ENCODE measurements around the gene TUBE1.
"Not testable (repeated sequence)": the region's sequence is repeated elsewhere in the genome, so short reads cannot be mapped to it uniquely, and the experiment has no call there.

Gene TUBE1

GRCh38 chr6:112087136-112087911 is at the start of gene TUBE1, which contains the start of gene FAM229B:
Gene TUBE1 (minus strand): TSS chr6:112087482. CDS start chr6:112087434, 48 bp downstream.
Gene FAM229B (plus strand): TSS chr6:112087591. CDS start chr6:112099284, 11,693 bp downstream.
- DNase-seq (ENCODE audit: low spot score): peak; percentile 93

- DNase-seq (ENCODE audit: low spot score): no peak
These were observed 43.6 kb upstream of the TUBE1 start for GRCh38 chr6:112130878-112131277.

GRCh38 chr6:112128208-112128607 is 40.9 kb upstream of the TUBE1 start:
- DNase-seq (ENCODE audit: low spot score): no peak

GRCh38 chr6:112123982-112124381 is 36.7 kb upstream of the TUBE1 start:
- DNase-seq (ENCODE audit: low spot score): no peak

- DNase-seq (ENCODE audit: low spot score): no peak
These were observed 35.5 kb upstream of the TUBE1 start for GRCh38 chr6:112122756-112123155.

GRCh38 chr6:112118034-112118433 is 30.8 kb upstream of the TUBE1 start:
- DNase-seq (ENCODE audit: low spot score): no peak

- DNase-seq (ENCODE audit: low spot score): peak; percentile 33
These were observed 30.3 kb upstream of the TUBE1 start for GRCh38 chr6:112117554-112117953.

- DNase-seq (ENCODE audit: low spot score): no peak
These were observed 28.9 kb upstream of the TUBE1 start for GRCh38 chr6:112116221-112116620.

GRCh38 chr6:112114577-112115223 is 27.4 kb upstream of the TUBE1 start:
- DNase-seq (ENCODE audit: low spot score): no peak

- DNase-seq (ENCODE audit: low spot score): no peak
These were observed 26.6 kb upstream of the TUBE1 start for GRCh38 chr6:112113918-112114317.

- no peak for DNase-seq (ENCODE audit: low spot score)
These were observed 26.1 kb upstream of the TUBE1 start for GRCh38 chr6:112113431-112113830.

GRCh38 chr6:112109262-112109661 is 22.0 kb upstream of the TUBE1 start:
- no peak for DNase-seq (ENCODE audit: low spot score)

- DNase-seq (ENCODE audit: low spot score): no peak
These were observed 19.3 kb upstream of the TUBE1 start for GRCh38 chr6:112106562-112106961.

- not testable (repeated sequence) for DNase-seq (ENCODE audit: low spot score)
These were observed 18.7 kb upstream of the TUBE1 start for GRCh38 chr6:112106026-112106425.

GRCh38 chr6:112100561-112100960 is 13.3 kb upstream of the TUBE1 start:
- no peak for DNase-seq (ENCODE audit: low spot score)

- no peak for DNase-seq (ENCODE audit: low spot score)
These were observed 9.6 kb upstream of the TUBE1 start for GRCh38 chr6:112096901-112097300.

GRCh38 chr6:112087916-112088315 is 634 bp upstream of the TUBE1 start:
- DNase-seq (ENCODE audit: low spot score): no peak

GRCh38 chr6:112086744-112087135 is 542 bp downstream of the TUBE1 start:
- peak; percentile 32 for DNase-seq (ENCODE audit: low spot score)

- peak; percentile 11 for DNase-seq (ENCODE audit: low spot score)
These were observed 1.8 kb downstream of the TUBE1 start for GRCh38 chr6:112085286-112086065.

GRCh38 chr6:112081569-112081968 is 5.7 kb downstream of the TUBE1 start:
- DNase-seq (ENCODE audit: low spot score): no peak

GRCh38 chr6:112066606-112067005 is 20.7 kb downstream of the TUBE1 start:
- no peak for DNase-seq (ENCODE audit: low spot score)

- DNase-seq (ENCODE audit: low spot score): no peak
These were observed 21.8 kb downstream of the TUBE1 start for GRCh38 chr6:112065426-112065986.
